Fibroblast of villous mesenchyme (primary cell): ENCODE results near the gene BCAR1. TPM values are rescaled to one million over a fixed set of nuclear protein-coding genes. Genes with fewer than 3 reads are reported as not detected.
"Not testable (repeated sequence)": the region's sequence is repeated elsewhere in the genome, so short reads cannot be mapped to it uniquely, and the experiment has no call there.

Source experiments
- DNase-seq: peaks from one replicate; pipeline ENCODE4 v3.0.0-alpha.2; 2010; ENCODE audit warnings: low read depth
- H3K4me3 ChIP-seq: 2 replicates; pipeline ENCODE4 v1.5.1; 2011; ENCODE audit warnings: low read depth, mild to moderate bottlenecking, low read length
- total RNA-seq: library from RNA; depleted of rRNA; stranded (reverse); fragments of >200 nt; gene quantifications from 2 replicates; pipeline ENCODE4 v1.2.3, GENCODE V29; 2012
- TF ChIP-seq, protein P1 (sequence below): IDR thresholded peaks from 2 replicates; pipeline ENCODE4 v1.5.1; 2012; ENCODE audit warnings: low read depth, mild to moderate bottlenecking, low read length; ENCODE audit not compliant: insufficient read depth

Gene BCAR1
- total RNA-seq, 1 donor: 87.2 TPM

DNA sequence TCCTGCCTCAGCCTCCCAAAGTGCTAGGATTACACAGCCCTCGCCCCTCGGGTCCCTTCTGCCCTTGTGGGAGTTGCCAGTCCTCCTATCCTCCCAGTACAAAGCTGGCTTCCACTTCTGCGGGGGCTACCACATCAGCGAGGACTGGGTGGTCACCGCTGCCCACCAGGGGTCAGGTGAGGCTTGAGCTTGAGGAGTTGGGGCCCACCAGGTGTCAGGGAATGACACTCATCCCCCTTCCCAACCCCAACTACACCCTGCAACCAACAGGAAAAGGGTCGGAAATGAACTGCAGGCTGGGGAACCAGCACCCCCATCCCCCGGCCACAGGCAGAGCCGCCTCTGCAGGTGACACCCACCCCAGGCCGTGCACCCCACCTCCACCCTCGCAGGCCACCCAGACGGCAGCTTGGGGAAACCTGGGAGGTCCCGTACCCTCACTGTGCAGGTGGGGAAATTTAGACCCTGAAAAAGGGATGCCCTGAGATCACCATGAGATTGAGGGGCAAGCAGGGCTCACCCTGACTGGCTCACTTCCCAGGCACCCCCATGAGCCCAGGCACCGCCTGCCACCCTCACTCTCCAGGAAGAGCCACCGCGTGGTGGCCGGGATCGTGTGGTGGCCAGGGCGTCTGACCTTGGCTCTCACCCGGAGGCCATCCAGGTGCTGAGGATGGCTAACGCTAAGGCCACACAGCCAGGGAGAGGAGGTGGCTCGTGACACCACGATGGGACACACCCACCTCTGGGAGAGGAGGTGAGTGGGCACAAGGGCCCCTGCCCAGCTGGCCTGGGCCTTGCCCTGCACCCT, 24.7 kb downstream of the BCAR1 start:
- TF ChIP-seq, protein P1, sequence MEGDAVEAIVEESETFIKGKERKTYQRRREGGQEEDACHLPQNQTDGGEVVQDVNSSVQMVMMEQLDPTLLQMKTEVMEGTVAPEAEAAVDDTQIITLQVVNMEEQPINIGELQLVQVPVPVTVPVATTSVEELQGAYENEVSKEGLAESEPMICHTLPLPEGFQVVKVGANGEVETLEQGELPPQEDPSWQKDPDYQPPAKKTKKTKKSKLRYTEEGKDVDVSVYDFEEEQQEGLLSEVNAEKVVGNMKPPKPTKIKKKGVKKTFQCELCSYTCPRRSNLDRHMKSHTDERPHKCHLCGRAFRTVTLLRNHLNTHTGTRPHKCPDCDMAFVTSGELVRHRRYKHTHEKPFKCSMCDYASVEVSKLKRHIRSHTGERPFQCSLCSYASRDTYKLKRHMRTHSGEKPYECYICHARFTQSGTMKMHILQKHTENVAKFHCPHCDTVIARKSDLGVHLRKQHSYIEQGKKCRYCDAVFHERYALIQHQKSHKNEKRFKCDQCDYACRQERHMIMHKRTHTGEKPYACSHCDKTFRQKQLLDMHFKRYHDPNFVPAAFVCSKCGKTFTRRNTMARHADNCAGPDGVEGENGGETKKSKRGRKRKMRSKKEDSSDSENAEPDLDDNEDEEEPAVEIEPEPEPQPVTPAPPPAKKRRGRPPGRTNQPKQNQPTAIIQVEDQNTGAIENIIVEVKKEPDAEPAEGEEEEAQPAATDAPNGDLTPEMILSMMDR: no peak
- no peak for DNase-seq

DNA sequence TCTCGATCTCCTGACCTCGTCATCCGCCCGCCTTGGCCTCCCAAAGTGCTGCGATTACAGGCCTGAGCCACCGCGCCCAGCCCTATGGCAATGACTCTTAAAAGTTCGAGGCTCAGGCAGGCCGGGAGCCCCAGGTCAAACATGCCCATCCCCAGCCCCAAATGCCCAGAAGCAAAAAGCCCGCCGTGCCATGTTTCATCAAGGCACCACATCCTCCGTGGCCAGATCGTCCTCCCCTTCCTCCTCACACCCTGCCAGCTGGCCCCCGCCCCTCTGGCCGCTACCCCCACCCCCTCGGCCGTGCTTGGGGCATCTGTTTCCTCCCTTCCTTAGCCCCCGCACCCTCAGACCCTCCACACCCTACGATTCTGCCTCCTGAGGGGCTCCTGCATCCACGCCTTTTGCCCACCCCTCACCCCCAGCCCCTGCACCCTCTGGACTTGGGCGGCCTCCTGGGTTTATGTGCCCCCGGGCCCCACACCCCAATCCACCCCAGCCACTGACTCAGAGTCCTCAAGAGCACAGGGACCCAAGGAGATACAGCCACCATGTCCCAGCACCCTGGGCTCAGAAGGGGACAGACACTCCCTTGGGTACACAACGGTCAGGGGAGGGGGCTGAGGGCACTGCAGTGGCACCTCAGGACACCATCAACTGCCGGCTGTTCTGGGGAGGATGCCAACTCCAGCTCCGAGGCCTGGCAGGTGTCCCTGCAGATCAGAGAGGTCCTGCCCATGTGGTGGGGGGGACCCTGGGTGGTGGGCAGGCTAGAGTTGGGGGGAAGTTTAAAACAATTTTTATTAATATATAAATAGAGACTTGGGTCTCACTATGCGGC, 25.5 kb downstream of the BCAR1 start:
- TF ChIP-seq, protein P1: no peak
- no peak overlapping the region for H3K4me3 ChIP-seq
- no peak for DNase-seq

More for the DNA sequence above, 24.7 kb downstream of the BCAR1 start:
- no peak overlapping the region for H3K4me3 ChIP-seq

DNA sequence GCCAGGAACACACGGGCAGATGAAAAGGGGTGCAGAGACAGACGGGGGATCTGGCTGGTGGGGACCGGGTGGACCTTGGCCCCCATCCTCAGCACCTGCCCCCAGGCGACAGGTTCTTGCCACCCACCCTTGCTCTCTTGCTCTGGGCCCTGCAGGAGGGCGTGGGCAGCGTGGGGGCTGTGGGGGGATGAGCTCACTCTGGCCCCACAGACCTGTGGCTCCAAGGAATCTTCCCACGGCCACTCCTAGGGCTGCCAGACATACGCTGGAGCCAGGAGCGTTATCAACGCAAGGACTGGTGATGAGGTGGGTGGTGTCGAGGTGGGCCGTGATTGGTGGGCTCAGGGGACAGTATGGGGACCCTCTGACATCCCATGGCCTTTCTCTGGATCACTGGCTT, 26.3 kb downstream of the BCAR1 start:
- DNase-seq: no peak
- TF ChIP-seq, protein P1: no peak
- no peak overlapping the region for H3K4me3 ChIP-seq

DNA sequence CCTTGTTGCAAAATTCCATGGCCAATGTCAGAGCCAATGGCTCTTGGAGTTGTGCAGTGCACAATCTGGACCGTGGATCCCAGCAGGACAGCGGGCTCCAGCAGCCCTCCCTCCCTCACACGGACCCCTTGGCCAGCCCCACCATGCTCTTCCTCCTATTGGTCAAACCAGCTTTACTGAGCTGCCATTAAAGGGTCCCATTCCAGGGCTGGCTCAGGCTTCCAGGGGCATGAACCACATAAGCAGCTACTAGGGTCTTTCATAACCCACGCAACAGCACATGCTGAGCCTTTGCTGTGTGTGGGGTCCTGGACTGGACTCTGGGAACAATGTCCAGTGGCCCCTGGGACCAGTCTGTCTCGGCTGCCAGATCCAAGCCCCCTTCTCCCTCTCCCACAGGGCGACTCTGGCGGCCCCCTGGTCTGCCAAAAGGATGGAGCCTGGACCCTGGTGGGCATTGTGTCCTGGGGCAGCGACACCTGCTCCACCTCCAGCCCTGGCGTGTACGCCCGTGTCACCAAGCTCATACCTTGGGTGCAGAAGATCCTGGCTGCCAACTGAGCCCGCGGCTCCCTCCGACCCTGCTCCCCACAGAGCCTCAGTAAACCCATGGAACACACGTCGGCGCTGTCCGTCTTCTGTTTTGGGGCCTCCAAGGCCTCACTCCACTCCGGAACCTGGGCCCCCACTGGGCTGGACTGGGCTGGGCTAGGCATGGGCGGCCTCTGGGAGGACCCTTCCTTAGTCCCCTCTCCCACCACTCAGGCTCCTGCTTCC, 26.9 kb downstream of the BCAR1 start:
- TF ChIP-seq, protein P1: no peak
- DNase-seq: no peak
- H3K4me3 ChIP-seq: no peak overlapping the region

DNA sequence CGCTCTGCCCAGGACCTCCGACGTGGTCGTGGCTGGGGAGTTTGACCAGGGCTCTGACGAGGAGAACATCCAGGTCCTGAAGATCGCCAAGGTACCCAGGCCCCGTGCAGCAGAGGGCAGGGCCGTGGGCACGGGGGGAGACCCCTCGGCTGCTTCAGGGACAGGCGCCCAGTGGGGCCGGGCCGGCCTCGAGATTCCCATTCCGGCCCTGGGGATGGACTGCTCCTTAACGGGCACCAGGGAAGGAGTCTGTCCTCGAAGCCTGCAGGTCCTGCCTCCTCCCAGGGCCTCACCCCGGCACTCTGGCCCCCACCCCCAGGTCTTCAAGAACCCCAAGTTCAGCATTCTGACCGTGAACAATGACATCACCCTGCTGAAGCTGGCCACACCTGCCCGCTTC, 28.3 kb downstream of the BCAR1 start:
- not testable (repeated sequence) for DNase-seq, H3K4me3 ChIP-seq

DNA sequence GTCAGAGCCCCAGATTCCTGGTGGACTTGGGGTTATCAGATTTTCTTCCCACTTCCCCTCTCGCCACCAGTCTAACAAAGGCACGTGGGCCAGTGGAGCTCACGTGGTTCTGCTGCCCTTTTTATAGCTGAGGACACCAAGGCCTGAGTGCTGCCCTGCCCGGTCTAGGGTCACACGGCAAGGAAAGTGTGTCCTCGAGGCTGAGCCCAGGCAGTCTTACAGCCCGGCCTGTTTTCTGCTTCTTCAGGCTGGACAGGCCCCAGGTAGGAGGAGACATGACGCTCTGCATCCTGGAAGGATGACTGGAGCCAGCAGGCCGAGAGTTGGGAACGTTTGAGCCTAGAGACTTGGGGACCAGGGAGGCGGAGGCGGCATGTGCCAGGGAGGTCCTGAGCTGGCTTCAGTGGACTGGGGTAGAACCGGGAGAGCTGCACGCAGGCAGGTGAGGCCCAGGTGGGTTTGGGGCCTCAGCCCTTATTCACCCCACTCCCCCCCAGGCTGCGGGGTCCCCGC, 29.1 kb downstream of the BCAR1 start:
- no peak for DNase-seq
- TF ChIP-seq, protein P1: no peak
- no peak overlapping the region for H3K4me3 ChIP-seq
